Airway epithelial cell (primary cell): ENCODE results near the gene SPINK4. TPM values are rescaled to one million over a fixed set of nuclear protein-coding genes. Genes with fewer than 3 reads are reported as not detected.

ENCODE experiments used
- total RNA-seq: library from RNA; depleted of rRNA; stranded (reverse); fragments of >200 nt; gene quantifications from 2 replicates; pipeline ENCODE4 v1.2.3, GENCODE V29; 2015

SPINK4 gene, protein sequence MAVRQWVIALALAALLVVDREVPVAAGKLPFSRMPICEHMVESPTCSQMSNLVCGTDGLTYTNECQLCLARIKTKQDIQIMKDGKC
- total RNA-seq = not detected in 2 replicates

DNA sequence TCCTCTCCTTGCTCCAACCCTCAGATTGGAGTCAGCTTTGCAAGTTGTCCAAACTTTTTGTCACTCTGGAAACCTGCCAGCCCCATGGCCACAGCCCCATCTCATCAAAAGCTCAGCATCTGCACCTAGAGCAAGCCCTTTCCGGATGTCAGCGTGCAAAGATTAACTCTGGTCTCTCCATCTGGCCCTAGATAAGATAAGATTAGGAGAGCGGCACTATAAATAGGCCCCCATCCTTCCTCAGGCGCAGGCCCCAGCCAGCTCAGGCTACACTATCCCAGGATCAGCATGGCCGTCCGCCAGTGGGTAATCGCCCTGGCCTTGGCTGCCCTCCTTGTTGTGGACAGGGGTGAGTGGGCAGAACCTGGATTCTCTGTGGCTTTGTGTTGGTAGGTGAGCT is at the start of gene SPINK4:
Gene SPINK4 (plus strand): TSS at position 247 of the 400 bp plus-strand sequence. CDS start 42 bp downstream, at position 289.

DNA sequence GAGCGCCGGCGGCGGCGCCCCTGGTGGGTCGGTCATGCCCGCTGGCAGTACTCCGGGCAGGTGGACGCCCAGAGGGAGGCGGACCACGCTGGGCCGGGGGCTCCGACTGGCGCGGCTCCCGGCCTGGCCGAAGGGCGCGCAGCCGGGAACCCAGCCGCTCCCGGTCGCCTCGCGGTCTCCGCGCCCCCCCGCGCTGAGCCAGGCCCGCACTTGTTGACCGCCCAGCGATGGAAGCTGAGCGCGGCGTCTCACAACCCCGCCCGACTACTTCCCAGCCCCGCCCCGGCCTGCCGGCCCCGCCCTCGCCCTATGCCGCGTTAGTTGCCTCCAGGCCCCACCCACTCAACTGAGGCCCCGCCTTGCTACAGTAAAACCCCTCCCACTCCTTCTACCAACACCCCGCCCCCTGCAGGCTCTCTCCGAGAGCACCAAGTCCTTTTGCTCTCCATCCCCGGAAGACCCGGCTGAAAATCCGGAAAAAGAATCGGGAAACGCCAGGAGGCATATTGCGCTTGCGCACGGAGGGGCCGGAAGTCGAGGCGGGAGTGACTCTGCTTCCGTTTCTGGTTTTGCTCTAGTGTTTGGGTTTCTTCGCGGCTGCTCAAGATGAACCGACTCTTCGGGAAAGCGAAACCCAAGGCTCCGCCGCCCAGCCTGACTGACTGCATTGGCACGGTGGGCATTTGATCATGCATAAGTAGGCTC is 24.7 kb downstream of the SPINK4 start, which contains the start of the genes BAG1 and CHMP5:
Gene BAG1 (minus strand): TSS at position 236 of the 705 bp plus-strand sequence.
Gene CHMP5 (plus strand): TSS at position 577 of the 705 bp plus-strand sequence. CDS start 30 bp downstream, at position 607.

DNA sequence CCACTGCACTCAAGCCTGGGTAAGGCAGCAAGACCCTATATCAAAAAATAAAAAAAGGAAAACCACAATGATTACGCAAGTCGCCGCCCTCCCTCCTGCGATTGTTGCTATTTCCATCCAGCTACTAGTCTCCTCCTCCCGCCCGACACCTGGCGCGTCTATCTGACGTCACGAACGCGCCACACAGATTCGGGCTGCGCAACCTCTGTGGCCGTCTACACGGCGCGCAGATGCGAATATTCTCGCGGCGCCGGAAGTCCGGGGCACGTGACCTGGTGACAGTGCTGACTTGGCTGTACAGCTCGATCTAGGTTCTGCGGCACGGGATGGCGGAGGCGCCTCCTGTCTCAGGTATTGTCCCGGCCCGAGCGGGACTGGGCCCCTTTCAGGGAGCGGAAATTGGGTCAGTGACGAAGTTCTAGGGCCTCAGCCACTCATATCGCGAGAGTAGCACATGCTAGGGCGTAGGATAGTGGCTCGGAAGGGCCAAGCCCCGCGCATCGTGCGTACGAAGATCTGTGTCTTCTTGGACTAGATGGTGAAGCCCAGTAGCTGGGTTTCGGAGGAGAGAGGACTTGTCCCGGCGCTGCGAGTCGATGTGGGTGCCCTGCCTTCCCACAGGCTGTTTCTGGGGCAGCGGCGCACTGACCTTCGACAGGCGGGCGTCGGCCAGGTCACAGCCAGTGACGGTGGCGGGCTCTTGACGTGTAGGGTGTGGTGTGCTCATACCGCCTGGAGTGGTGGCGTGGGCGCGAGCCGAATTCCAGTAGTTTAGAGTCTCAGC is 50.5 kb downstream of the SPINK4 start, which contains the start of gene NFX1:
Gene NFX1 (plus strand): TSS at position 270 of the 784 bp plus-strand sequence. CDS start 57 bp downstream, at position 327.

Other genes with a start within 250 kb of the SPINK4 start
- gene APTX, start 238.5 kb upstream of the SPINK4 start, total RNA-seq = 42.3 and 47.9 TPM in 2 replicates
- 77.1 TPM in 2 replicates for gene DNAJA1, start 214.9 kb upstream of the SPINK4 start, total RNA-seq
- 13.7 and 17.0 TPM in 2 replicates for gene SMU1, start 163.5 kb upstream of the SPINK4 start, total RNA-seq
- 80.5 and 107 TPM in 2 replicates for gene B4GALT1, start 72.8 kb upstream of the SPINK4 start, total RNA-seq
- 49.4 and 80.9 TPM in 2 replicates for gene BAG1, start 24.5 kb downstream of the SPINK4 start, total RNA-seq
- gene CHMP5, start 24.9 kb downstream of the SPINK4 start, total RNA-seq = 92.7 and 94.4 TPM in 2 replicates
- gene NFX1, start 50.3 kb downstream of the SPINK4 start, total RNA-seq = 21.5 and 26.8 TPM in 2 replicates
- not detected in 2 replicates for gene AQP7, start 162.4 kb downstream of the SPINK4 start, total RNA-seq
- 912 and 943 TPM in 2 replicates for gene AQP3, start 207.4 kb downstream of the SPINK4 start, total RNA-seq
- 43.1 and 48.7 TPM in 2 replicates for gene NOL6, start 233.8 kb downstream of the SPINK4 start, total RNA-seq